Stimulated activated effector memory CD8-positive, alpha-beta T cell treated with anti-CD3 and anti-CD28 coated beads, Interleukin-12 subunit alpha, Interleukin-12 subunit beta, amount 100 ng/mL, for 72 hours (primary cell): Measurements from ENCODE around the gene SLC22A13.

ENCODE experiments used
- ATAC-seq: fragments of 150-1000 bp; cut with Tn5 transposase; 2 replicates; pipeline ENCODE4 v1.10.0; 2021
- DNase-seq, 2 donors: peaks; one replicate each; pipeline ENCODE4 v3.0.0; 2021 to 2022; ENCODE audit warnings: low spot score in 2 of 2
- H3K27ac Mint-ChIP-seq: one replicate; pipeline ENCODE4 v1.8.0; 2022; ENCODE audit warnings: mild to moderate bottlenecking, mixed read lengths
- H3K36me3 Mint-ChIP-seq: one replicate; pipeline ENCODE4 v1.8.0; 2022; ENCODE audit warnings: mild to moderate bottlenecking, mixed read lengths
- H3K4me1 Mint-ChIP-seq: one replicate; pipeline ENCODE4 v1.8.0; 2022; ENCODE audit warnings: mixed read lengths
- H3K4me3 Mint-ChIP-seq: one replicate; pipeline ENCODE4 v1.8.0; 2022; ENCODE audit warnings: mild to moderate bottlenecking, mixed read lengths
- H3K9me3 Mint-ChIP-seq: one replicate; pipeline ENCODE4 v1.8.0; 2022; ENCODE audit warnings: mixed read lengths

Gene SLC22A13

GRCh38 chr3:38325256-38325655, 59.6 kb downstream of the SLC22A13 start:
- Mint-ChIP-seq H3K36me3 (no peaks in the 10 kb centered on the region), H3K9me3 (no peaks in the 10 kb centered on the region), H3K27ac (no peak overlapping the region), H3K4me3 (no peak overlapping the region), H3K4me1 (no peaks in the 10 kb centered on the region)
- ATAC-seq = no peak
- DNase-seq = no peak

- Mint-ChIP-seq H3K36me3 (no peaks in the 10 kb centered on the region), H3K27ac (no peak overlapping the region), H3K4me3 (no peak overlapping the region), H3K4me1 (no peaks in the 10 kb centered on the region), H3K9me3 (no peaks in the 10 kb centered on the region)
- ATAC-seq (peak; percentile 94), DNase-seq (peak in 1 of 2 donors; percentile 51)
These were observed 61.9 kb downstream of the SLC22A13 start for GRCh38 chr3:38327335-38328009.
